Camera-type eye (tissue), 1 donor: ENCODE measurements around the gene RAB6B. TPM values are rescaled to one million over a fixed set of nuclear protein-coding genes. Genes with fewer than 3 reads are reported as not detected.

Source experiments
- total RNA-seq: library from RNA; depleted of rRNA; stranded (reverse); fragments of >200 nt; gene quantifications from one replicate; pipeline ENCODE4 v1.2.3, GENCODE V29; 2014

Gene RAB6B
- total RNA-seq = 38.7 TPM

DNA sequence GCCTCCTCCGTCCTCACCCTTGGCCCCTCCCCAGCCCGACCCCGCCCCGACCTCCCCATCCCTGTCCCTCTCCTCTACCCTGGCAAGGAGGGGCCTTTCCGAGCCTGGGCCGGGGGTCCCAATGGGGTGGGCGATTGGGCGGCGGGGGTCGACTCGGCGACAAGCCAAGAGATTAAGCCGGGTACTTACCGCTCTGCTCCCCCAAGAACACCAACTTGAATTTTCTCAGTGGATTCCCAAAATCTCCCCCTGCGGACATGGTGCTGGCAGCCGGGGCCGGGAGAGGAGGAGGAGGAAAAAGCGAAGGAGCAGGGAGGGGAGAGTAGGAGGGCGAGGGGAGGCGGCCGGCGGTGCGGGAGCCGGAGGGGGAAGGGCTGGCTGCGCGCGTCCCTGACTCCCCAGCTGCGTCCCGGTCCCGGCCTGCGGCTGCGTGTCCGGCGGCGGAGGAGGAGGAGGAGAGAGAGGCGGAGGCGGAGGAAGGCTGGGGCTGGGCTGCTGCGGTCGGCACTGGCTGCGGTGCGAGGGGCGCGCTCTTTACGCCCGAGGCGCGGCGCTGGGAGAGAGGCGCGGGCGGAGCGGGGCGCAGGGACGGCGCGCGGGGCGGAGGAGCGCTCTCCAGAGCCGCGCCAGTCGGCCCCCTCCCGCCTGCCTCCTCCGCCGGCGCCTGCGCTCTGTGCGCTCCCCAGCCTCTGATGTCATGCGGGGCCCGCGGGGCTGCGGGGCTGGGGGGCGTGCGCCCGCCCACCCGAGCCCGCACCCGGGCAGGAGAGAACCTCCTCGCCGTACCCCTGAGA, at the start of gene RAB6B:
Gene RAB6B, minus strand, starts transcription at position 675 of the 794 bp plus-strand sequence. Its CDS starts 416 bp downstream, at position 259.

DNA sequence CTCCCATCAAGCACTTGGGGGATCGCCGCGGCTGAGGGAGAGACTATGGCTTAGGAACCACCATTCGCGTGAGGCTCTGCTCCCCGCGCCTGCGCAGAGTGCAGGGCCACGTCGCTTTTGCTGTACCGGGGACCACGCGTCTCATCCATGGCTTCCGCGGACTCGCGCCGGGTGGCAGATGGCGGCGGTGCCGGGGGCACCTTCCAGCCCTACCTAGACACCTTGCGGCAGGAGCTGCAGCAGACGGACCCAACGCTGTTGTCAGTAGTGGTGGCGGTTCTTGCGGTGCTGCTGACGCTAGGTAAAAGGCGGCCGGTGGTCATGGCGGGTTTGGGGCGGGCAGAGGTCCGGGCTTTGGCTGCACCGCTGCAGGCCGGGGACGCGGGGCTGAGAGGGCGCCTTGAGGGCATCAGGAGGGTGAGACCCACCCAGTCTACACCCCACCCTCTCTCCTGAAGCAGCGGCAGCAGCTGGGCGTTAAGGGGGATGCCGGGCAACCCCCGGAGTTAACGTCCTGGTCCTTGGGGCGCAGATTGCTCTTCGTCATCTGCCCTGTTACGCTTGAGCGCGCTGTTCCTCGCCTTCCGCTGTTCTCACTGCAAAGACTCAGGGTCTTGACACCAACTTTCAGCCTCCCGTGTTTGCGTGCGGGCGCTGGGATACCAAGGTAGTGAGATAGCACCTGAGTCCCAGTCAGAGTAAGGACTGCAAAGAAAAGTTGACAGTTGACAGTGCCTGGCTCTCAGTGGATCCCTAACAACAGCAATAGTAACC, 89.8 kb downstream of the RAB6B start, which contains the start of gene SRPRB:
Gene SRPRB, plus strand, starts transcription at position 114 of the 774 bp plus-strand sequence. Its CDS starts 34 bp downstream, at position 148.

Other genes with a start within 250 kb of the RAB6B start
- 51.4 TPM for gene TOPBP1, start 233.9 kb downstream of the RAB6B start, total RNA-seq
- gene TF, start 149.5 kb downstream of the RAB6B start, total RNA-seq = 1,294 TPM
- gene SRPRB, start 90.1 kb downstream of the RAB6B start, total RNA-seq = 45.0 TPM
- 1.3 TPM for gene SLCO2A1, start 134.0 kb upstream of the RAB6B start, total RNA-seq